ENCODE results near the gene TSPEAR.

TSPEAR gene

DNA sequence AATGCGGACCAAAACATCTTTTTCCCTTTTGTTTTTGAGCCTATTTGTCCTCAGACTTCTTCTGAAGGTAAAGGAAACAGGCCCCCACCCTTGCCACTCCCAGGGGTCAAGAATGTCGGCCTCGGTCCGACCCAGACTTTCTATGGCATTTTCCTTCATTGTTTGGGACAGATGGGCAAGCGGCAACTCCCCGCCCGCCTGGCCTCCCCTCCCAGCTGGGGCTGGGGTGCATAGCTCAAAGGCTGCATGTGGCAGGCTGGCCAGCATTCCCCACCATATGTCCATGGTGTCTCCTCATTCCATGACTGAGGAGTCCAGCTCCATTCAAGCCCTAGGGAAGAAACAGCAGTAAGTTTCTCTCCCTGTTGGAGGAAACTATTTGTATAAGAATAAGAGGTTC, 29.4 kb upstream of the TSPEAR start:
- no peak for ATAC-seq

DNA sequence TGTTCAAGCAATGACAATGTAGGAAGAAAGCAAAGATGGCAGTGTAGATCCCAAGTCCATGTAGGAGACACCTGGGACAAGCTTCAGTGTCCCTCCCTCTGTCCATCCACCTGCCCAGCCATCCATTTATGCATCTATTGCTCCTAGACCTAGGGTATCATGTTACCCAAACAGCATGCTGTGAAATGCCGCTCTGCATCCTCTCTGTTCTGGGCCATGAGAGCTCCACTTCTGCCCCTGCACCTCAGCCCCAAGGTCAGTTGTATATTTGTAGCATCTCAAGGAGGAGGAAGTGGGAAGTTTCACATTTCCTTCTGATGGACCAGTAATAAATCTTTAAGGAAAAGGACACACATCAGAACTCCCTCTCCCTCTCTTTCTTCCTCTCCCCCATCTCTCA, 27.9 kb upstream of the TSPEAR start:
- ATAC-seq = no peak

DNA sequence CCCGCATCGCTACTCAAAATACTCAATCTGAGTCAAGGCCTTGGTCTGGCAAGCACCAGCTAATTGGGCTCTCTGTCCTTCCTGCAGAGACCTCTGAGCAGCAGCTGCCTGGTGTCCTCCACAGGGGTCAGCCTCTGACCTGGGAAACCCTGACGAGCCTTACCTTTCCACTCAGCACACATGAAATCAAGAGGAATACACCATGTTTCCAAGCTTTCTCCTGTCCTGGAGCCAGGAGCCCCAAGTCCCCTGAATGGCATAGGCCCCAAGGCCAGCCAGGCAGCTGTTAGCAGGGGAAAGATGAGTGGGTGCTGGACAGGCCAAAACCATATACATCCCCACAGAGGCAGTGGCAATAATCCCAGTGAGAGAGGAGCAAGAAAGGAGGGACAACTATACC, 27.2 kb upstream of the TSPEAR start:
- no peak for ATAC-seq

DNA sequence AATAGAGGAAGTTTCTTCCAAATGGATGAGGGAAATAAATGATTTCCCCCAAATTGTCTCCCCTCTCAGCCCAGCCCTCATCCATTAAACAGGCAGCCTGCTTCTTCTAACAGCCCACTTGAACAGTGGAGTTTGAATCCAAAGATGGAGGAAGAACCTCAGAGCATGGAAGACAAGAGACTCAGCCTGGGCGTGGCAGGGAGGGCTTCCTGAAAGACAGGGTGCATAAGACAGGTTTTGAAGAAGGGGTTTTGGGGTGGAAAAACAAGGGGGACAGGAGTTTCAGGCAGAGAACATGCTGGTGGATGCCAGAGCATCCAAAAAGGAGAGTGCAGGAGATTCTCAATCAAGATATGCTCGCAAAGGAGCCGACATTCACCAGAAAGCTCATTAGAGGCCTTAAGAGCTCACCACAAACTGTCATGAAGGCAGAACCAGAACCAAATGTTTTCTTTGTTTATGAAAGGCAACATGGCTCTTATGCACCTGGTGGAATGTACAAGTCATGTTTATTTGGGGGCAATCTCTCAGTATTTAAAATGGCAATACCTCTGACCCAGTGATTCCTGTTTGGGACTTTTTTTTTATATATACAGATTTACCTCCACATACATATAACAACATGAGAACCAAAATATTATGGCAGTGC, 26.5 kb upstream of the TSPEAR start:
- no peak for ATAC-seq

DNA sequence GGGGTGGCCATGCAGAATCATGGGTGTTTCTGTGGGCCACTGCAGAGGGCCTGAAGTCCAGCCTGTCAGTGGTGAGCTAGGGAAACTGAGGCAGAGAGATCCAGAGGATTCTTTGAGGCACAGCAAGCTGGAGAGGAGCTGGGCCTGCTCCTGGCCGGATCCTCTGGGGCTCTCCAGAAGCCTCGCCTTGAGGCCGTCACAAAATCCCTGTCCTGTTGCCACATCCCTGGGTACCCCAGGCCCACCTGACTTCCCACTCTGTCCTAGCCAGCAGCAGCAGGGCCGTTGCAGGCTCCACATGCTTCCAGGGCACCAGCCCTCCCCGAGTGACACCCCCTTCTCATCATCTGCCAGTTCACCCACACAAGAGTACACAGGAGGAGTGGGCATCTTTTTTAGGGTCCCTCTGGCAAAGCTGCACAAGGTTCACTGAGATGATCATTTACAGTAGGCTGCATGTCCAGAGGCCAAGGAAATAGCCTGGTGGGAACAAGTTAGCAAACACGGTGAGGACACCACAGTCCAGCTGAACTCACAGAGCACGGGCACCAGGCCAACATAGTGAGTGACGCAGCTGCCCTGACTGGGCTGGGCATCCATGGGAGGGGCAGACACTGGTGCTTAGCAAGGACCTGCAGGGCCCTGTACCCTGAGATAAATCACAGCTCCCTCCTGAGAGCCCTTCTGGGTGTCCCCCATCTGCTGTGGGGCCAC, 25.1 kb upstream of the TSPEAR start:
- ATAC-seq = no peak

DNA sequence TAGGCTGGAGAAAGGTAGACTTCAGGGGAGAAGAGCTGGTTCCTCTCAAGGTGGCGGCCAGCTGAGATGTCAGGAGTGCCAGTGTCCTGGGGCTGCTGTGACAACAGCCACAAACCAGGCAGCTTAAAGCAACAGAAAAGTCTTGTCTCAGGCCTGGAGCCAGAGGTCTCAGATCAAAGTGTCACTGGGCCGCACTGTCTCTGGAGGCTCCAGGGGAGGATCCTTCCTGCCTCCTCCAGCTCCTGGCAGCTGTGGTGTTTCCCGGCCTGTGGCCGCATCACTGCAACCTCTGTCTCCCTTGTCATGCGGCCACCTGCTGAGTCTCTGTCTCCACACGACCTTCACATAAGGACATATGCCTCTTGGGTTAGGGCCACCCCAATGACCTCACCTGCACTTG, 24.4 kb upstream of the TSPEAR start:
- no peak for ATAC-seq

DNA sequence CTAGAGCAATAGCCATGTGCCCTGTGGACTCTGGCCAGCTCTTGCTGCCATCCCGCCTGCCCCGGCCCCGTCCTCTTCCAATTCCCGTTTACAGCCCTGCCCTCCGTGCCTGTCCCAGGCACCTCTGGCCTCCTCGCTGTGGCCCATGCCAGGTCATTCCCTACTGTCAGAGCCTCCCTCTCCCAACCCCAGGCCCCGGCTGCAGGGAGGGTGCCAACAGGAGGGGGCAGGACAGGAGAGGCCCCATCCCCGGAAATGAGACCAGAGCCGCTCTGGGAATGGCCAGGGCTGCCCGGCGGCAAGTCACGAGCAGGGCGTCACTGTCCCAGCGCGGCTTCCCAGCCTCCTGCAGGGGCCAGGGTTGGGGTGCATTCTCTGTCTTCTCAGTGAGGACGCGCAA, 23.5 kb upstream of the TSPEAR start:
- no peak for ATAC-seq

DNA sequence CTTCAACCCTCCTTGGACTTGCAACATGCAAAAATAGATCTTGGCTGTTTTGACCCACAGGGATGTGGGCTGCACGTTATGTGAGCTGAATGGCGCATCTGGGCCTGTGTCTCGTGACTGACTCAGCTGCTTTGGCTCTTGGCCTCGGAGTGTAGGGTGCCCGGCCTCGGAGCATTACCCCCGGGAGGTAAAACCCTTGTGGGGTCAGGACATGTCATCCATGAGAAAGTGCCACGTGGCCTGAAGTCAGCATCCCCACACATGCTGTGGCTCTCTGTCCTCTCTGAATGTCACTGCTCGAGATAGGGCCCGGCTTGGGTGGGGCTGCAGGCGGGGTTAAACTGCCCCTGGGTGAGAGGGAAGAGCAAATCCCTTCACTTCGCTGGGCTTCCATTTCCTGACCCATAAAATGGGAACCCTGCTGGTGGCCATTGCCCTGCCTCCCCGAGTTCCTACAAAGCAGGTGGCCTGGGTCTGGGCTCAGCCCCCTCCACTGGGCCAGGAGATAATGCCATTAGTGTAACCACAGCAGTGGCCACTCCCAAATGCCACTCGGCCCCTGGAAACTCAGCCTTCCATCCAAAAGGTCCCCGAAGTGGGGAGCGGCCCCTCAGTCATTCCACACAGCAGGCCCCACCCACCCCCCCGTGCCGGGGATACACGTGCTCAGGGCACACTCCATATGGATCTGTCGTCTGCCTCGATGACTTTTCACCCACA, 22.8 kb upstream of the TSPEAR start:
- no peak for ATAC-seq

DNA sequence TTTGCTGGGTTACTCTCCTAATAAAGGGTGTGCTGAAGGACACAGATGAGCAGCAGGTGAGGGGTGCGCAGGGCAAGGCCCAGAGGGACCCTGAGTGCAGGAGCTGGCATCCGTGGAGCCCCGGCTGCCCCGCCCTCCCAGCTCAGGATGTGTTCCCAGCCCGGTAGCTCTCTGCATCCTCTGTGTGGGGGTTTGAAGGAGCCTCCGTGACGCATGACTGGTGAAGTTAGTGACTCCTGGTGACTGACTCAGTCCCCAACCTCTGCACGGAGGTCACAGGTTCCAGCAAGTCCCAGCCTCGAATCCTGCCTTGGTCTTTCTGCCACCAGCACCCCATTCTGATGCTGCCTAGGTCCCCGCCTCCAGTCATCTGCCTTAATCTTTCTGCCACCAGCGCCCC, 21.6 kb upstream of the TSPEAR start:
- no peak for ATAC-seq

DNA sequence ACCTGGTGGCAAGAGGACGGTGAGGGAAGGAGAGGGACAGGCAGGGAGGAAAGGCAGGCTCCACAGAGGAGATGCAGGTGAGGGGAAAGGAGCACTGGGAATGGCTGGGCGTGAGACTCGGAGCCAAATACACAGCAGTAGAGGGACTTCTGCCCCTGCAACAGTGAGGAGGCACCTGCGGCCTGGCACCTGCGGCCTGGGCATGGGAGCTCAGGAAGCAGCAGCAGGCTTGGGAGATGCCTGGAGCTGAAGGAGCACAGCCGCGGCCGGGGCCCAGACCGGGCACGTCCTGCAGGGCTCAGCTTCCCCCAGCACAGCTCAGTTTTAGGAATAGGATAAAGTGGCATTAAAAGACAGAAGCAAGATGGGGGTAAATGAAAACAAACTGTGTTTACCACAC, 20.9 kb upstream of the TSPEAR start:
- no peak for ATAC-seq

DNA sequence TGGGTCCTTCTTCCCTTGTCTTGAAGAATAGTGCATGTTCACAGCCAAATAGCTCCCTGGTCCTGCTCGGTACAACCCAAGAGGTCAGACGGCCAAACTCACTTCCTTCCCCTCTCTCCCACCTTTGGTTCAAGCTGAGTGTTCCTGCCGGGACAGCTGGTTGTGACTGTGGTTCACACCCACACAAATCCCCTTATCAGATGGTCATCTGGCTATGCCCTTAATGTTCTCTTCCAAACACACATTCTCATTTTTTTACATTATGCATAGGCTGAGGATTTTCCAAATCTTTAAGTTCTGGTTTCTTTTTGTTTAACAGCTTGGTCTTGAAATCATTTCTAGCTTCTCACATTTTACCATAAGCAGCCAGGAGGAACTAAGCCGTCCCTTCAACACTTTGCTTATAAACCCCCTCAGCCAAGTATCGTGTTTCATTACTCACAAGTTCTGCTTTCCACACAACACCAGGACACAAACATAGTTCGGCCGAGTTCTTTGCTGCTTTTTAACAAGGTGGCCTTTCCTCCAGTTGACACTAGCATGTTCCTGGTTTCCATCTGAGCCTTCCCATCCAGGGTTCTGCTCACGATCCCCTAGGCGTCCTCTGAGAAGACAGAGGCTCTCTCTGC, 19.7 kb upstream of the TSPEAR start:
- no peak for ATAC-seq

DNA sequence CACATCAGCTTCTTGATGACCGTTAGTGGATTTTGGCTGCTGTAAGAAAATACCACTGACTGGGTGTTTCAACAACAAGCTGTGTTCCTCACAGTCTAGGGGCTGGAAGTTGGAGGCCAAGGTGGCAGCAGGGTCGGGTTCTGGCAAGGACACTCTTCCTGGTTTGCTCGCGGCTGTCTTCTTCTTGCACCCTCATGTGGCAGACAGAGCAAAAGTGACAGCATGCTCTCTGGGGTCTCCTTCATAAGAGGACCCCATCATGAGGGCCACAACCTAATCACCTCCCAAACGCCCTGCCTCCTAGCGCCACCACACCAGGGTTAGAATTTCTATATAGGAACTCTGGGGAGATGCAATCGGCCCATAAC, 18.6 kb upstream of the TSPEAR start:
- ATAC-seq = no peak

DNA sequence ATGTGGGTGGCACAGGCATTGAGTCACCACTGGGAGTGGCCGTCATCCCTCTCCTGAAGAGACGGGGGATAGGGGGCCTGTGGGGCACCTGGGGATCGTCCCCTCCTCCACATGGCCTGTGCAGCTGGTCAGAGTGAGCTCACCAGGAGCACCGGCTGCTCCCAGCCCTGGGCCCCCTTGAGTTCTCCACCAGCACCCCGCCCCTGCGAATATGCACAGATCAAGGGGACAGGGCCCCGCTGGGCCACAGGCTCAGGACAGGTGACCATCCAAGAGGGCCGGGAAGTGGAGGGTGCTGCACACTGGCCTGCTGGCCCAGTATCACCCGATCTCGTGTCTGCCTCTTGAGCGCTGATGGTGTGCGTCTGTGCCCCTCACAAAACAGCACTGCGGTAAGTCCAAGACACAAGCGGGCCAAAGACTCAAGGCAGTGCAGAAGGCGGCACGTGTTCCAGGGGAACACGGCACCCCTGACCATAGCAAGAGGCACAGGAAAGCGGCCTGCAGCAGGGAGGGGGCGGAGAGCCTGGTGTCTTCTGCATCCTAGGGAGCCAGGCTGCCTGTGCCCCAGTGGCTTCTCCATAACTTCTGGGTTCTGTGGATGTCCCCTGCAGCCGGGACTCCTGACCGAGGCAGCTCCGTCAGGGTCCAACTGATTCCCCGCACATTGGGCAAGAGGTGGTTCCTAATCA, 18.1 kb upstream of the TSPEAR start:
- ATAC-seq = no peak

DNA sequence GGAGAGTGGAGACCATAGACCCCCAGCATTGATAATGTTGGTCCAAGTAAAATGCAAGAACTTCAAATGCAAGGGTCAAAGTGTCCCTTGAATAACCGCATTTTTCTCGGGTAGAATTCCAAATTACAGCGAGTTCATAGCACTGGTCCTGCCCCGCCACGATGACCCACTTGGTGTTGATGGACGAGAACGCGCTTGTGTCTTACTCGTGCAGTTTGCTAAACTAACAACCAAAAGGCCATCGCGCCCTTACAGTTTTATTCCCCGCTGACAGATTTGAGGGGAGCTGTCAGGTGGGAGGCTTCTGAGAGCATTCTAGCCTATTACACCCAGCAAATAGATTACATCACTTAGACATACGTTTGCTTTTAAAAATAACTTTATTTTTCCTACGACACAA, 17.3 kb upstream of the TSPEAR start:
- ATAC-seq = no peak

DNA sequence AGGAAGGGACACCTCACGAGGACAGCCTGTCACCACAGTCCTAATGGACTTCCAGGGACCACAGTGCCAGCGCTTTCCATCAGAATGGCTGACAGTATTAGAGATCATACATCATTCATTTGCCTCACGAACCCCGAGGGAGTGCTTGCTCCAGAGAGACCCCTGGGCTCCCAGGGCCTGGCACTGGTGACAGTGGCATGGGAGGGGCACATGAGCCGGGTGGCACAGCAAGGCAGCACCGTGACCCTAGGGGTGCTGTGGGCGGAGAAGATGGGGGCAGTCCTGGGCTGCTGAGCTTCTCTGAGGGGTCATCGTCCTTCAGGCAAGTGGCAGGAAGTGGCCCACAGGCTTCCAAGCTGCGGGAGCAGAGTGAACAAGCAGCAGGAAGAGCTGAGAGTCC, 16.4 kb upstream of the TSPEAR start:
- no peak for ATAC-seq

DNA sequence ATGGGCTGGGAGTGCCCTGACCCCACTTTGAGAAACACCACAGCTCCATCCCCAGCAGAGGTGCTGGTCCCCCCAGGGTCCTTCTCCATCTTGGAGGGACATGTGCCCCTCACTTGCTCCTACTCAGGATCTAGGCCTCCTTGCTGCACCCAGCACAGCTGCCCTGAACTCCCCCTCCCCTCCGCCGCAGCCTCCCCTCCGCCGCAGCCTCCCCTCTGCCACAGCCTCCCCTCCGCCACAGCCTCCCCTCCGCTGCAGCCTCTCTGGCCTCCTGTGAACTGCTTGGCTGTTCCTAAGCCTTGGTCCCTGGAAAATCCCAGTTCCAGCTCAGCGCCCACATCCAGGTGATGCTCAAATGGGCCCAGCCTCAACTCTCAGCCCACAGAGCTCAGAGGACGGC, 15.9 kb upstream of the TSPEAR start:
- ATAC-seq = no peak

DNA sequence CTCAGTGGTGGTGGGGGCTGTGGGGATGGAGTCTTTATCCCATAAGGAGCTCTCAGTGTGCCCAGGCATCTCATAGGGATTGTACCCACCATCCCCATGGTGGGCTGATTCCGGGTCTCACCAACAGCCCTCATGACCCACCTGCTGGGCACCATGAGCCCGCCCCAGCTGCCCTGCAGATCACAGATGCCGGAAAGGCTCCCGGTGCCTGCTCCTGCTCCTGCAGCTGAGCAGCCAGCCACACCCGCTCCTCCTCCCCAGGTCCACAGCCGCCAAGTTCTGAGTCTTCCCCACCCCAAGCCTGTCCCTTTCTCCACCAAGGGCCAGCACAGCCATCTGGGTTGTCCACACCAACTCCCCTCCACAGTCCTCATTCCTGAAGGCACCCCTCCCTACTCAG, 15.5 kb upstream of the TSPEAR start:
- ATAC-seq = no peak

DNA sequence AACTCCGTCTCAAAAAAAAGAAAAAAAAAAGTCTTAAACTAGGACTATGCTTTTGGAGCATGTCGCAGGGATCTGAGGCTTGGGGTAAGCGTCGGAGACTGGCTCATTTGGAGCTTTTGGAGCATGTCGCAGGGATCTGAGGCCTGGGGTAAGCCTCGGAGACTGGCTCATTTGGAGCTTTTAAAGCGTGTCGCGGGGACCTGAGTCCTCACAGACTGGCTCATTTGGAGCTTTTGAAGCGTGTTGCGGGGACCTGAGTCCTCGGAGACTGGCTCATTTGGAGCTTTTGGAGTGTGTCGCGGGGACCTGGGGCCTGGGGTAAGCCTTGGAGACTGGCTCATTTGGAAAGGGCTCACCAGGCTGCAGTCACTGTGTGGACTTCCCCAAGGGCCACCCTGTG, 13.6 kb upstream of the TSPEAR start:
- no peak for ATAC-seq

DNA sequence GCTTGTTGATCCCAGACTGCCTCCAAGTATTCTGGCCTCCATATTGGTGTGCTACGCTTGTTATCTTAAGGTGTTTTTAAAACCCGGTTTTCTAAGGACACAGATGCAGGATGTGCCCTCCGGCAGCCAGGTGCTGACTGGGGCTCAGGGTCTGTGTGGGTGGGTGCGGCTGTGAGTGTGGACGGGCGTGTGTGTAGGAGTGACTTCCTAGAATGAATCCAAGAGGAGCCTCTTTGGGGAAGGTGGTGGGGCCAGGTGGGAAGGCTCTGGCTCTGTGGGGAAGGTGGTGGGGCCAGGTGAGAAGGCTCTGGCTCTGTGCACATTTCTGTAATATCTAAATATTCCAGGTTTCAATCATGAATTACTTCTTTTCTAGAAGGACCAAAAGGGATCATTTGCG, 12.8 kb upstream of the TSPEAR start:
- no peak for ATAC-seq

DNA sequence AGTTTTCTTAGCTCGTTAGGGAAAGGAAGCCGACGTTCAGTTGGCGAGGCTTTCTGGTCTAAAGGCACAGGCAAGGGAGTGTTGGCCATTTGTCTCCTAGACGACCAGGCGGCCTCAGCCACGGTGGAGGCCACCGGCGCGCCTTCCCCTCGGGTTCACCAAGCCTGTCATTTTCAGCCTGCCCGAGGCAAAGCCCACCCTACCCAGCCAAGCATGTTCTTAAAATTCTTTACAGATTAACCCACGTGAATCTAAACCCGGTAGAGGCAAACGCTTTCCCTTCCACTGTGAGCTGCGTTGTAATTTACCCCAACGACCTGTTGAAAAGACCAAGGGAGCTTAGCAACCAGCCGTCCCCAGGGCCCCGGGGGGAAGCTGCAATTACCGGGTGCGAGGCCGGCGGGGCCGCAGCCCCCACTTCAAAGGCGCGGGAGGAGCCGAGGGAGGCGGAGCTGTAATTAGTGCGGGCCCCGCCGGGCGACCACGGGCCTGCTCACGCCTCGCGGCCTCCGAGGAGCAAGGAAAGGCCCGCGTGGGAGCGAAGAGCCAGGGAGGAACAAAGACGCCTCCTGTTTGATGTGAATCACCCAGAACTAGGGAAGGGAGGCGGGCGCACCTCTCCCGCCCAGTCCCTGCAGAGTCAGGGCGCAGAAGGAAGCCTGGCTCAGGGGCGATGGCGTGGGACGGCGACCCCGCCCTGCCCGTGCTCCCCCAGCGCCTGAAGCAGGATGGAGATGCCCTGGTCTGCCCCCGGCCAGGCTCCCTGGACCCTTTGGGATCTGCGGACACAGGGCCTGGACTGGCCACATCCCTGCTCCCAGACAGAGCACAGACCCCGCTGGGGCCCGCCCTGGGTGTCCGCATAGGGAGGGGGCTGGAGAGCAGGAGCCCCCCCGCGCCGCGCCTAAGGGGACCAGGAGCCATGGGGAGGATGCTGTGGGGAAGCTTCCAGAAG, 12.1 kb upstream of the TSPEAR start:
- ATAC-seq = peak in 1 of 2 donors; percentile 10

DNA sequence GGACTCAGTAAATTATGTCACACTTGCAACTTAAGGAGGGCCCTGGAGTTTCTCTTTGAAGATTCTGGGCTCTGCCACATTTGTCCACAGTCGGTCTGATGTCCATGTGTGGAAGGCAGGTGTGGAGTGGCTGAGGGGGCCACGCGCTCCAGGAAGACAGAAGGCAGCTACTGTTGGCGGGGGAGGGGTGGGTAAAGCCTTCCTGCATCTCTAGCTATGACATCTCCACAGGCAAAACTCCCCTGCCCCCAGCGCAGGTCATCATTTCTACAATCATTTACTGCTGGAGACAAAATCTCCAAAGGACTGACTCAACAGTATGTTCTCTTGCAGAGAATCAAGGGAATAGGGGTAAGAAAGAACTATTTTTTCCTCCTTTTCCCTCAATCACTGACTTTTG, 11.4 kb upstream of the TSPEAR start:
- ATAC-seq = no peak

DNA sequence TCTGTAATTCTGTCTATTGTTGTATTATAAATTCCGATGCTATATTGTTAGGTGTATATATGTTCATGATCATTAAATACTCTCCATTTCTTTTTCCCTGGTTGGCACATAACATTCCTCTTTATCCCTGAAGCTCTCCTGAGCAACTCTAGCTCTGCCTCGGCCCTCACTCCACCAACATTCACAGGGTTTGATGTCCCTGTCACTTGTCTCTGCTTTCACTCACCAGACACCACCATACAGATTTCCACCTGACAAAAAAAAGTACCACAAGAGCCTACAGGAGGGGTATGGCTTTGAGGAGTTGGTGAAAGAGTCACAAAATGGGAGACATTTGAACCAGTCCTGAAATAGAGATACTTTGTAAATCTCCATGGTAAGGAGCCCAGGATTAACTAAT, 8.8 kb upstream of the TSPEAR start:
- ATAC-seq = no peak

Data from activated CD4-positive, CD25-positive, alpha-beta regulatory T cell treated with anti-CD3 and anti-CD28 coated beads, Interleukin-2, amount 50 U/mL, for 24 hours (primary cell).